ENCODE measurements around the gene VTN. TPM values are rescaled to one million over a fixed set of nuclear protein-coding genes. Genes with fewer than 3 reads are reported as not detected.
A peak's percentile ranks its signal among the peaks of the same experiment; 100 is the strongest.

Gene VTN
- total and polyA plus RNA-seq, 2 donors from 2014 or later, result 0.98 to 3.5 TPM

DNA sequence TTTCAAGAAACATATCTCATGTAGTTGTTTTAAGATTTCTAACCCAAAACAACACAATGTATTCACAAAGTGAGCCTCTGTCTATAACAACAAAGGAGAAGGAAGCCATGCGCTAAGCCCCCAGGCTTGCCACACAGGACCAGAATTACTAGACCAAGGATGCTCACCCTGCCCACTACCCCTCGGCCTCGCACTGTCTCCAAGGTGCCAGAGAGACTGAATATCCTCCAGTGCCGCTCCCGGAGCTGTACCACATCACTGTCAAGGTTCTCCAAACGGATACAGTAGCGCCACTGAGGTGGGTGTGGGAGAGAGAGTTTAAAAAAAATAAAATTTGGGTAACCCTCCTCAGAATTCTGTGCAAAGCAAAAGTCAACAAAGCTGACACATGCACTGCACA, 19.8 kb downstream of the VTN start:
- intact Hi-C loops (cut with DNase I), result no loop called here
- no peak for FAIRE-seq

GRCh38 chr17:28348979-28349378, 21.1 kb downstream of the VTN start:
- H3K27me3 ChIP-seq (ENCODE audit: control insufficient read depth, insufficient read depth, low read length), result no peaks in the 10 kb centered on the region
- H3K9ac ChIP-seq (ENCODE audit: low read length in 3 of 3), result no peak overlapping the region
- FAIRE-seq (no peak), DNase-seq (no peak)
- no peak overlapping the region for H3K27ac ChIP-seq (ENCODE audit: low read depth in 2 of 2, low read length in 2 of 2)
- H3K4me3 ChIP-seq (ENCODE audit: low read length in 3 of 3), result no peak overlapping the region
- no peaks in the 10 kb centered on the region for H3K9me3 ChIP-seq (ENCODE audit: control insufficient read depth in 2 of 3, insufficient read depth in 1 of 3, low read length in 3 of 3)
- TF ChIP-seq CTCF (IDR thresholded peaks at IDR 0.05; ENCODE audit: borderline replicate concordance, extremely low read depth, insufficient read depth), result no peak
- H3K36me3 ChIP-seq (ENCODE audit: control insufficient read depth in 2 of 3, insufficient read depth in 3 of 3, low read length in 3 of 3), result peaks cover 8 to 89% (median 51%) of the 10 kb centered on the region in 3 donors
- H3K4me1 ChIP-seq (ENCODE audit: control insufficient read depth in 2 of 3, insufficient read depth in 2 of 3, low read depth in 1 of 3, low read length in 3 of 3), result peaks cover 0 to 40% (median 27%) of the 10 kb centered on the region in 3 donors
- intact Hi-C loops (cut with DNase I), result no loop called here

More for the DNA sequence above, 19.8 kb downstream of the VTN start:
- Histone ChIP-seq H3K27ac (ENCODE audit: low read depth in 2 of 2, low read length in 2 of 2) (no peak overlapping the region), H3K36me3 (ENCODE audit: control insufficient read depth in 2 of 3, insufficient read depth in 3 of 3, low read length in 3 of 3) (peaks cover 8 to 89% (median 46%) of the 10 kb centered on the region in 3 donors), H3K27me3 (ENCODE audit: control insufficient read depth, insufficient read depth, low read length) (no peaks in the 10 kb centered on the region), H3K4me1 (ENCODE audit: control insufficient read depth in 2 of 3, insufficient read depth in 2 of 3, low read depth in 1 of 3, low read length in 3 of 3) (peaks cover 0 to 35% (median 26%) of the 10 kb centered on the region in 3 donors), H3K9ac (ENCODE audit: low read length in 3 of 3) (no peak overlapping the region), H3K9me3 (ENCODE audit: control insufficient read depth in 2 of 3, insufficient read depth in 1 of 3, low read length in 3 of 3) (no peaks in the 10 kb centered on the region), H3K4me3 (ENCODE audit: low read length in 3 of 3) (no peak overlapping the region)
- TF ChIP-seq CTCF (IDR thresholded peaks at IDR 0.05; ENCODE audit: borderline replicate concordance, extremely low read depth, insufficient read depth), result no peak
- peak in 1 of 5 donors; percentile 54 for DNase-seq

- no peaks in the 10 kb centered on the region for H3K9me3 ChIP-seq (ENCODE audit: control insufficient read depth in 2 of 3, insufficient read depth in 1 of 3, low read length in 3 of 3)
- FAIRE-seq (no peak), DNase-seq (peak in 1 of 5 donors; percentile 81)
- H3K4me3 ChIP-seq (ENCODE audit: low read length in 3 of 3), result peak overlapping the region in 1 of 3 donors; percentile 16
- peak overlapping the region; percentile 77 to 88 for H3K27ac ChIP-seq (ENCODE audit: low read depth in 2 of 2, low read length in 2 of 2)
- intact Hi-C loops (cut with DNase I), result no loop called here
- no peak for TF ChIP-seq CTCF (IDR thresholded peaks at IDR 0.05; ENCODE audit: borderline replicate concordance, extremely low read depth, insufficient read depth)
- H3K4me1 ChIP-seq (ENCODE audit: control insufficient read depth in 2 of 3, insufficient read depth in 2 of 3, low read depth in 1 of 3, low read length in 3 of 3), result peaks cover 0 to 40% (median 27%) of the 10 kb centered on the region in 3 donors
- H3K36me3 ChIP-seq (ENCODE audit: control insufficient read depth in 2 of 3, insufficient read depth in 3 of 3, low read length in 3 of 3), result peaks cover 5 to 86% (median 51%) of the 10 kb centered on the region in 3 donors
- H3K9ac ChIP-seq (ENCODE audit: low read length in 3 of 3), result peak overlapping the region in 1 of 3 donors; percentile 53
- H3K27me3 ChIP-seq (ENCODE audit: control insufficient read depth, insufficient read depth, low read length), result no peaks in the 10 kb centered on the region
Measured at GRCh38 chr17:28347261-28347891, 22.7 kb downstream of the VTN start.
